ENCODE data around the gene HSPA2. TPM values are rescaled to one million over a fixed set of nuclear protein-coding genes. Genes with fewer than 3 reads are reported as not detected.

HSPA2 gene
- polyA plus RNA-seq, 1 of the 3 experiments (the other 2 are of a cell fraction): 20.8 TPM

DNA sequence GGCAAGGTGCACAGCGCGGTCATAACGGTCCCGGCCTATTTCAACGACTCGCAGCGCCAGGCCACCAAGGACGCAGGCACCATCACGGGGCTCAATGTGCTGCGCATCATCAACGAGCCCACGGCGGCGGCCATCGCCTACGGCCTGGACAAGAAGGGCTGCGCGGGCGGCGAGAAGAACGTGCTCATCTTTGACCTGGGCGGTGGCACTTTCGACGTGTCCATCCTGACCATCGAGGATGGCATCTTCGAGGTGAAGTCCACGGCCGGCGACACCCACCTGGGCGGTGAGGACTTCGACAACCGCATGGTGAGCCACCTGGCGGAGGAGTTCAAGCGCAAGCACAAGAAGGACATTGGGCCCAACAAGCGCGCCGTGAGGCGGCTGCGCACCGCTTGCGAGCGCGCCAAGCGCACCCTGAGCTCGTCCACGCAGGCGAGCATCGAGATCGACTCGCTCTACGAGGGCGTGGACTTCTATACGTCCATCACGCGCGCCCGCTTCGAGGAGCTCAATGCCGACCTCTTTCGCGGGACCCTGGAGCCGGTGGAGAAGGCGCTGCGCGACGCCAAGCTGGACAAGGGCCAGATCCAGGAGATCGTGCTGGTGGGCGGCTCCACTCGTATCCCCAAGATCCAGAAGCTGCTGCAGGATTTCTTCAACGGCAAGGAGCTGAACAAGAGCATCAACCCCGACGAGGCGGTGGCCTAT is 875 bp downstream of the HSPA2 start:
- CTCF ChIA-PET: interaction anchor here (0.9 kb wide), 1 partner anchor 209 kb away, joined by 3 read pairs; no protein-coding TSS in a partner anchor
- H3K9ac ChIP-seq: no peak overlapping the region
- no peaks in the 10 kb centered on the region for H3K79me2 ChIP-seq (ENCODE audit: insufficient read depth)
- no peaks in the 10 kb centered on the region for H4K20me1 ChIP-seq (ENCODE audit: insufficient read depth)
- no peaks in the 10 kb centered on the region for H3K9me3 ChIP-seq
- peaks cover 15% of the 10 kb centered on the region for H3F3A ChIP-seq (replicated peaks; ENCODE audit: insufficient read depth)
- H2AFZ ChIP-seq (ENCODE audit: low read depth): no peak overlapping the region
- TF ChIP-seq RFX5 (IDR thresholded peaks at IDR 0.05; ENCODE audit: low read length) (no peak), MAX (IDR thresholded peaks at IDR 0.05; ENCODE audit: low read depth) (no peak), MEF2A (IDR thresholded peaks at IDR 0.05; ENCODE audit: borderline replicate concordance, low read depth) (no peak), YY1 (IDR thresholded peaks at IDR 0.05; ENCODE audit: low read depth) (no peak), RAD21 (IDR thresholded peaks at IDR 0.05; ENCODE audit: low read length) (no peak), EP300 (IDR thresholded peaks at IDR 0.05; ENCODE audit: borderline replicate concordance in 1 of 2, low read depth in 1 of 2, low read length in 1 of 2) (no peak), JUND (IDR thresholded peaks at IDR 0.05) (no peak), NRF1 (IDR thresholded peaks at IDR 0.05; ENCODE audit: low read depth, low read length) (no peak), ELF1 (IDR thresholded peaks at IDR 0.05) (no peak), FOSL2 (IDR thresholded peaks at IDR 0.05; ENCODE audit: borderline replicate concordance, low read depth) (no peak), EZH2phosphoT487 (IDR thresholded peaks at IDR 0.05; ENCODE audit: borderline replicate concordance, low read depth) (no peak), FOXM1 (IDR thresholded peaks at IDR 0.05; ENCODE audit: low read depth) (no peak), IRF3 (IDR thresholded peaks at IDR 0.05; ENCODE audit: low read depth, low read length) (no peak)
- no peaks in the 10 kb centered on the region for H3K27me3 ChIP-seq (ENCODE audit: insufficient read depth)
- DNase-seq: no peak
- H3K4me1 ChIP-seq (ENCODE audit: control insufficient read depth in 1 of 2, insufficient read depth in 2 of 2, low read depth in 1 of 2, low read length in 1 of 2): peaks cover 0 to 5% of the 10 kb centered on the region in 2 experiments; a peak in 2 of 4 replicates
- H3K4me2 ChIP-seq: no peak overlapping the region
- WGBS (ENCODE audit: low lambda C conversion rate): 98% methylated on average over 35 of the region's 73 CpGs
- no peaks in the 10 kb centered on the region for H3K9me2 ChIP-seq
- POLR2A ChIA-PET: no interaction called here
- no peaks in the 10 kb centered on the region for H3K36me3 ChIP-seq (replicated peaks in 1 of 2; ENCODE audit: control insufficient read depth in 1 of 2, insufficient read depth in 2 of 2, low read length in 1 of 2)
- no peak overlapping the region for H3K27ac ChIP-seq (ENCODE audit: low read depth in 2 of 2, low read length in 1 of 2)
- H3K4me3 ChIP-seq (ENCODE audit: low read depth in 2 of 2, low read length in 1 of 2): peak overlapping the region in 1 of 2 experiments; percentile 61; a peak in 1 of 4 replicates

DNA sequence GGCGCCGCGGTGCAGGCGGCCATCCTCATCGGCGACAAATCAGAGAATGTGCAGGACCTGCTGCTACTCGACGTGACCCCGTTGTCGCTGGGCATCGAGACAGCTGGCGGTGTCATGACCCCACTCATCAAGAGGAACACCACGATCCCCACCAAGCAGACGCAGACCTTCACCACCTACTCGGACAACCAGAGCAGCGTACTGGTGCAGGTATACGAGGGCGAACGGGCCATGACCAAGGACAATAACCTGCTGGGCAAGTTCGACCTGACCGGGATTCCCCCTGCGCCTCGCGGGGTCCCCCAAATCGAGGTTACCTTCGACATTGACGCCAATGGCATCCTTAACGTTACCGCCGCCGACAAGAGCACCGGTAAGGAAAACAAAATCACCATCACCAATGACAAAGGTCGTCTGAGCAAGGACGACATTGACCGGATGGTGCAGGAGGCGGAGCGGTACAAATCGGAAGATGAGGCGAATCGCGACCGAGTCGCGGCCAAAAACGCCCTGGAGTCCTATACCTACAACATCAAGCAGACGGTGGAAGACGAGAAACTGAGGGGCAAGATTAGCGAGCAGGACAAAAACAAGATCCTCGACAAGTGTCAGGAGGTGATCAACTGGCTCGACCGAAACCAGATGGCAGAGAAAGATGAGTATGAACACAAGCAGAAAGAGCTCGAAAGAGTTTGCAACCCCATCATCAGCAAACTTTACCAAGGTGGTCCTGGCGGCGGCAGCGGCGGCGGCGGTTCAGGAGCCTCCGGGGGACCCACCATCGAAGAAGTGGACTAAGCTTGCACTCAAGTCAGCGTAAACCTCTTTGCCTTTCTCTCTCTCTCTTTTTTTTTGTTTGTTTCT is 1.7 kb downstream of the HSPA2 start:
- no peak for DNase-seq
- 97% methylated on average over 58 of the region's 61 CpGs for WGBS (ENCODE audit: low lambda C conversion rate)
- no peaks in the 10 kb centered on the region for H3K36me3 ChIP-seq (replicated peaks in 1 of 2; ENCODE audit: control insufficient read depth in 1 of 2, insufficient read depth in 2 of 2, low read length in 1 of 2)
- ChIA-PET CTCF (interaction anchor here (1.0 kb wide), 1 partner anchor 9 kb away, joined by 3 read pairs; no protein-coding TSS in a partner anchor), POLR2A (no interaction called here)
- H2AFZ ChIP-seq (ENCODE audit: low read depth): no peak overlapping the region
- H4K20me1 ChIP-seq (ENCODE audit: insufficient read depth): no peaks in the 10 kb centered on the region
- H3K4me3 ChIP-seq (ENCODE audit: low read depth in 2 of 2, low read length in 1 of 2): no peak overlapping the region
- peaks cover 0 to 5% of the 10 kb centered on the region in 2 experiments; a peak in 2 of 4 replicates for H3K4me1 ChIP-seq (ENCODE audit: control insufficient read depth in 1 of 2, insufficient read depth in 2 of 2, low read depth in 1 of 2, low read length in 1 of 2)
- H3K27ac ChIP-seq (ENCODE audit: low read depth in 2 of 2, low read length in 1 of 2): no peak overlapping the region
- H3K9ac ChIP-seq: no peak overlapping the region
- H3K79me2 ChIP-seq (ENCODE audit: insufficient read depth): no peaks in the 10 kb centered on the region
- H3K9me3 ChIP-seq: no peaks in the 10 kb centered on the region
- no peaks in the 10 kb centered on the region for H3K27me3 ChIP-seq (ENCODE audit: insufficient read depth)
- no peak overlapping the region for H3K4me2 ChIP-seq
- H3K9me2 ChIP-seq: no peaks in the 10 kb centered on the region
- H3F3A ChIP-seq (replicated peaks; ENCODE audit: insufficient read depth): peaks cover 15% of the 10 kb centered on the region
- no peak for TF ChIP-seq TCF12 (IDR thresholded peaks at IDR 0.05)
- TF ChIP-seq, protein P1, sequence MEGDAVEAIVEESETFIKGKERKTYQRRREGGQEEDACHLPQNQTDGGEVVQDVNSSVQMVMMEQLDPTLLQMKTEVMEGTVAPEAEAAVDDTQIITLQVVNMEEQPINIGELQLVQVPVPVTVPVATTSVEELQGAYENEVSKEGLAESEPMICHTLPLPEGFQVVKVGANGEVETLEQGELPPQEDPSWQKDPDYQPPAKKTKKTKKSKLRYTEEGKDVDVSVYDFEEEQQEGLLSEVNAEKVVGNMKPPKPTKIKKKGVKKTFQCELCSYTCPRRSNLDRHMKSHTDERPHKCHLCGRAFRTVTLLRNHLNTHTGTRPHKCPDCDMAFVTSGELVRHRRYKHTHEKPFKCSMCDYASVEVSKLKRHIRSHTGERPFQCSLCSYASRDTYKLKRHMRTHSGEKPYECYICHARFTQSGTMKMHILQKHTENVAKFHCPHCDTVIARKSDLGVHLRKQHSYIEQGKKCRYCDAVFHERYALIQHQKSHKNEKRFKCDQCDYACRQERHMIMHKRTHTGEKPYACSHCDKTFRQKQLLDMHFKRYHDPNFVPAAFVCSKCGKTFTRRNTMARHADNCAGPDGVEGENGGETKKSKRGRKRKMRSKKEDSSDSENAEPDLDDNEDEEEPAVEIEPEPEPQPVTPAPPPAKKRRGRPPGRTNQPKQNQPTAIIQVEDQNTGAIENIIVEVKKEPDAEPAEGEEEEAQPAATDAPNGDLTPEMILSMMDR (IDR thresholded peaks at IDR 0.05): no peak
- TF ChIP-seq TEAD4 (IDR thresholded peaks at IDR 0.05; ENCODE audit: borderline replicate concordance, insufficient read depth): no peak
